ENCODE data around the gene PUDP. TPM values are rescaled to one million over a fixed set of nuclear protein-coding genes. Genes with fewer than 3 reads are reported as not detected.

Gene PUDP
- total and polyA plus RNA-seq, 2 experiments from 2014 or later: 22.6 to 32.8 TPM

- Histone ChIP-seq H3K27me3 (no peaks in the 10 kb centered on the region), H3K4me3 (no peak overlapping the region), H3K9me3 (ENCODE audit: low read depth) (no peaks in the 10 kb centered on the region), H4K20me1 (ENCODE audit: insufficient read depth, poor library complexity, severe bottlenecking) (no peaks in the 10 kb centered on the region), H3K4me1 (ENCODE audit: insufficient read depth) (no peaks in the 10 kb centered on the region), H3K36me3 (replicated peaks; ENCODE audit: insufficient read depth, low read depth) (no peaks in the 10 kb centered on the region), H3K27ac (no peak overlapping the region), H3K9me2 (replicated peaks; ENCODE audit: insufficient read depth) (no peaks in the 10 kb centered on the region), H3K79me2 (no peaks in the 10 kb centered on the region), H2AFZ (no peak overlapping the region), H3K4me2 (no peak overlapping the region)
- 68% methylated on average over 6 of the region's 6 CpGs for WGBS (ENCODE audit: low lambda C conversion rate, missing lambda C conversion rate)
- no peak for DNase-seq (ENCODE audit: low spot score)
- TF ChIP-seq EZH2phosphoT487 (IDR thresholded peaks at IDR 0.05; ENCODE audit: low read depth, severe bottlenecking, unreplicated experiment) (no peak), EZH2 (IDR thresholded peaks at IDR 0.05; ENCODE audit: borderline replicate concordance) (no peak), CTCF (IDR thresholded peaks at IDR 0.05; ENCODE audit: poor library complexity) (no peak)
Observed at GRCh38 chrX:7060444-7060843, 87.5 kb downstream of the PUDP start.

GRCh38 chrX:7059859-7060258 is 88.1 kb downstream of the PUDP start:
- TF ChIP-seq CTCF (IDR thresholded peaks at IDR 0.05; ENCODE audit: poor library complexity) (no peak), EZH2phosphoT487 (IDR thresholded peaks at IDR 0.05; ENCODE audit: low read depth, severe bottlenecking, unreplicated experiment) (no peak), EZH2 (IDR thresholded peaks at IDR 0.05; ENCODE audit: borderline replicate concordance) (no peak)
- Histone ChIP-seq H3K4me3 (no peak overlapping the region), H3K9me3 (ENCODE audit: low read depth) (no peaks in the 10 kb centered on the region), H3K27ac (no peak overlapping the region), H3K4me1 (ENCODE audit: insufficient read depth) (no peaks in the 10 kb centered on the region), H4K20me1 (ENCODE audit: insufficient read depth, poor library complexity, severe bottlenecking) (no peaks in the 10 kb centered on the region), H3K4me2 (no peak overlapping the region), H2AFZ (no peak overlapping the region), H3K79me2 (no peaks in the 10 kb centered on the region), H3K36me3 (replicated peaks; ENCODE audit: insufficient read depth, low read depth) (no peaks in the 10 kb centered on the region), H3K27me3 (no peaks in the 10 kb centered on the region), H3K9me2 (replicated peaks; ENCODE audit: insufficient read depth) (no peaks in the 10 kb centered on the region)
- no peak for DNase-seq (ENCODE audit: low spot score)
- 63% methylated on average over 5 of the region's 5 CpGs for WGBS (ENCODE audit: low lambda C conversion rate, missing lambda C conversion rate)

GRCh38 chrX:7059214-7059838 is 88.6 kb downstream of the PUDP start:
- Histone ChIP-seq H3K4me2 (no peak overlapping the region), H2AFZ (no peak overlapping the region), H3K9me2 (replicated peaks; ENCODE audit: insufficient read depth) (no peaks in the 10 kb centered on the region), H3K36me3 (replicated peaks; ENCODE audit: insufficient read depth, low read depth) (no peaks in the 10 kb centered on the region), H3K27ac (no peak overlapping the region), H3K4me1 (ENCODE audit: insufficient read depth) (no peaks in the 10 kb centered on the region), H4K20me1 (ENCODE audit: insufficient read depth, poor library complexity, severe bottlenecking) (no peaks in the 10 kb centered on the region), H3K9me3 (ENCODE audit: low read depth) (no peaks in the 10 kb centered on the region), H3K27me3 (no peaks in the 10 kb centered on the region), H3K79me2 (no peaks in the 10 kb centered on the region), H3K4me3 (no peak overlapping the region)
- TF ChIP-seq EZH2 (IDR thresholded peaks at IDR 0.05; ENCODE audit: borderline replicate concordance): no peak
- TF ChIP-seq CTCF (IDR thresholded peaks at IDR 0.05; ENCODE audit: poor library complexity): no peak
- no peak for TF ChIP-seq EZH2phosphoT487 (IDR thresholded peaks at IDR 0.05; ENCODE audit: low read depth, severe bottlenecking, unreplicated experiment)
- 79% methylated on average over 12 of the region's 12 CpGs for WGBS (ENCODE audit: low lambda C conversion rate, missing lambda C conversion rate)
- no peak for DNase-seq (ENCODE audit: low spot score)
